NT2/D1 (cell line): ENCODE measurements around the gene PLCG2.

Experiments
- YY1 ChIP-seq: IDR thresholded peaks from 2 replicates; pipeline ENCODE4 v1.6.1; 2011; ENCODE audit not compliant: insufficient read length, insufficient read depth
- ZNF274 ChIP-seq: IDR thresholded peaks from 2 replicates; pipeline ENCODE4 v1.6.1; 2011; ENCODE audit warnings: mild to moderate bottlenecking, low read depth, low read length

DNA sequence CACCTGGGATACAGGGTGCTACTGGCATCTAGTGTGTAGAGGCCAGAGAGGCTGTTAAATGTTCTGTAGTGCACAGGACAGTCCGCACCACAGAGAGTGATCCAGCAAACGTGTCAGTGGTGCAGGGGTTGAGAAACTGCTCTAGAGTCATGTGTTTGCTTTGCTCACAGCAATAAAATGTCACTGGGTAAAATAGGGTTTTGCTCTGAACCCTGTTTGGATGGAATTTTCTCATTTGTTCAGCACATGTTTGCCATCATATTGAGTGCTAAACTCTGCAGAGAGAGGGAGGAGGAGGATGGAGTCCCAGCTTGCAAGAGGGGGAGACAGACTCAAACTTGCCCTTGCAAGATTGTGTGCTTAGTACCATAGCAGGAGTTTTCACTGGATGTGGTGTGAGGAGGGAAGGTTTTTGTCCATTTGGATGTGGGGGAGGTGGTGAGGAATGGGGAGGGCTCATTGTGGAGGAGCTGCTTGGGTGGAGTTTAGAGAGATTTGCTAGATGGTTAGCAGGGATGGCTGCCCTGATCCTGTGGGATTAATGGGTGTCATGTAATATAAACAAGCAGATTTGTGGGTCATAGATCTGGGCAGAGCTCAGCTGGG lies 11.8 kb downstream of the PLCG2 start:
- TF ChIP-seq YY1: no peak
- TF ChIP-seq ZNF274: no peak
